HUDEP-2 (cell line): ENCODE results near the gene RAB3B.
"Not testable (repeated sequence)": the region's sequence is repeated elsewhere in the genome, so short reads cannot be mapped to it uniquely, and the experiment has no call there.

ENCODE experiments used
- DNase-seq, 76 experiments: peaks; one replicate each; lab custom pipeline; 2025; ENCODE audit not compliant: unreplicated experiment in 76 of 76; lab: John Stamatoyannopoulos, UW

Gene RAB3B

DNA sequence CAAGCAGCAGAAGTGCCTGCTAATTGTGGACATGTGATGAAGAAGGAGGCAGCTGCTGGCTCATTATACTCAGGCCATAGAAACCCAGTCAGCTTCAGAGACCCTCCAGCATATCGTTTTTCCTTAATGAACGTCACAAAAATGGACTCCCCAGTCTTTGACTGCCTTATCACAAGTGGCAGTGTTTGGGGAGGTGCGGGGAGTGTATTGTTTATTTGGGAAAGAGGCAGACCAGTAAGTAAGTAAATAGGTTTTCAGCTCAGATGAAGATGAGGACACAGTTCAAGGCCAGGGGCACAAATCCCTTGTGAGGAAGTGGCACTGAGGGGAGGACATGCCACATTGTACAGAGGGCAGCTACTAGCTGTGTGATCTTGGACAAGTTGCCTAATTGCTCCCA, 68.5 kb downstream of the RAB3B start:
- no peak for DNase-seq

- DNase-seq, result no peak
These were observed 70.4 kb downstream of the RAB3B start for GRCh38 chr1:51920130-51920529.

GRCh38 chr1:51919684-51920083, 70.8 kb downstream of the RAB3B start:
- DNase-seq, result no peak

DNA sequence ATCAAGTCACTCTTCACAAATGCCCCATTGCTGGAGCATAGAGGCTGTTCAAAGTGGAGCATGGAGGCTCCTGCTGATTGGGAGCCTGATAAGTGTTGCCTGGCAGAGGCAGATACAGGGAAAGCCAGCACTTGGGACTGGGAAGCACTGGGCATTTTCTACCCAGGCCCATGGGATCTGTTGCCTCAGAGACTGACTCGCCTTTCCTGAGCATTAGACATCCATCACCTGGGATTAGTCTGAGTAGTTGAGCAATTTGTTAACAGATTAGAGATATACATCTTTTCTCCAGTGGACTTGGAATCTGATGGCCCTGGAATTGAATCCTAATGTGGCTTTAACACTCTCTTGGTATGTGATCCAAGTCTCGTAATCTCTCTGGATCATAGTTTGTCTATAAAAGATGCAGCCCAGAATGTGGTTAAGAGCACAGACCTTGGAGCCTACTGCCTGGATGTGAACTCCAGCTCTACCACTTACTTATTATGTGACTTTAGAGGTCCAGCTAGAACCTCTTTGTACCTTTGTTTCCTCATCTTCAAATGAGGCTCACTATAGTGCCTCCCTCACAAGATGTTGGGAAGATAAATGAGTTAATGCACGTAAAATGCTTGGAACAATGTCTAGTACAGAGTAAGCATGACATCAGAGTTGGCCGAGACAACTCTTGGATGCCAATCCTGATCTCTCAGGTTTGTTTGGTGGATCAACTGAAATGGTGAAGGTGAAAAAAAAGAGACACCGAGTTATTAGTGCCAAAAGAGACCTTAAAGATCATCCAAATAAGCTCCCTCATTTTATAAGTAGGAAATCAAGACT, 73.7 kb downstream of the RAB3B start:
- DNase-seq, result no peak

DNA sequence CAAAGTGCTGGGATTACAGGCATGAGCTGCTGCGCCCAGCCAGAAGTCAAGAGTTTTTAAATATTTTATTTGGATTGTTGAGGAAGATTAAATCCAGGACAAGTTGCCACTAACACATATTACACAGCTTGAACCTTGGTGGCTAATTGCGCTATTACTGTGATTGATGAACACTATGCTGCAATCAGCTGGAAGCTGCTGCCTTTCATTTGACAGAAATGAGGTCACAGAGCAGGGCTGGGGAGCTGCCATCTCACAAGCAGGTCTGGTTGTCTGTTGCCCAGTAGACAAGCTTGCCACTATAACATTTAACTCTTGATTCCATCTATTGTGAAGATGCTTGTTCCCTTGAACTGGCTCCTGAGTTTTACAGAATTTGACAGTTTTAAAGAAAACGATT, 74.5 kb downstream of the RAB3B start:
- DNase-seq, result no peak

DNA sequence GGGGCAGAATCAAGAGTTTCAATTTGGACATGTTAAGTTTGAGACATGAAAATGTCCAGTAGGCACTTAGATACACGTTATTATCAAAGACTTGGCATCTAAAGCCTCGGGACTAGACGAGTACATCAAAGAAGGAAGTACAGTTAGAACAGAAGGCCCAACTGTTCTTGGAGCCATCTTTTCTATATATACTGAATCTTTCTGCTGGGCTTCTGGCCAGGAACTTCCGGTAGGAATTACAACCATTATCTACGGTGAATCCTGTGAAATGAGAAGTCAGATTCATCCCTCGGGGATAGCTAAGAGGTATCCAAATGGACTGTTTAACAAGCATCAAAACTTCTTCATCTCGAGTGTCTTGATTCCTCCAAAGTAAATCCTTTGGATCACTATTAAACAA, 77.6 kb downstream of the RAB3B start:
- no peak for DNase-seq

DNA sequence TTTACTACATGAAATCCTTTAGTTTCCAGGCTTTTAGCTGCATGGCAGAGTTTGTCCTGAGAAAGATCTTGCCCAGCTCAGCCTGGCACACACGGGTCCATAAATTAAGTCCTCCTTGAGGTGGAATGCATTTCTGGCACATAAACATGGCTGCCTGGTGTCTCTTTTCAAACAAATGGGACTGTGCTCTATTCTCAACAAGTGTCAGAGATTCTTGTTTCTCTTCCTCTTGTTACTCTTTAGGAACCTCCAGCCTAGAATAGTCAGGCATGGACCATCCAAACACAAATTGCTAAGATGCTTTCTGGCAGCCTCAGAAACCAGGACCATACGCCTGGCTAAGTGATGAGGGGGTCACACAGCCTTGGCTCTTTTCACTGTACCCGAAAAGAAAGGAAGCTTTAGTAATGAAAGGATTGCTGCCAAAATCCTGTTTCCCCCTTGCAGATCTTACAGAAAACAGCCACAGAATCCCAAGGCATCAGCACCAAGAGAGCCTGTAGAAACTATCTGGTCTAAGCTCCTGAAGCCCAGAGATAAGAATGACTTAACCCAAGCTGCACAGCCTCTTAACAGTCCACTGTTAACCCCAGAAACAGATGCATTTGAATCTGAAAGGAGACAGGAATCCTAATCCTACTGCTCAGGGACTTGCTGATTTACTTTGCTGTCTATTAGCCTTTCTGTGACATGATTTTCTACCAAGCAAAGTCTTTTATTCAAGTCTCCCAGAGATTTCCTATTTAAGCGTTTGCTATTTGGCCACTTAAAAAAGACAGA, 80.1 kb downstream of the RAB3B start:
- no peak for DNase-seq

DNA sequence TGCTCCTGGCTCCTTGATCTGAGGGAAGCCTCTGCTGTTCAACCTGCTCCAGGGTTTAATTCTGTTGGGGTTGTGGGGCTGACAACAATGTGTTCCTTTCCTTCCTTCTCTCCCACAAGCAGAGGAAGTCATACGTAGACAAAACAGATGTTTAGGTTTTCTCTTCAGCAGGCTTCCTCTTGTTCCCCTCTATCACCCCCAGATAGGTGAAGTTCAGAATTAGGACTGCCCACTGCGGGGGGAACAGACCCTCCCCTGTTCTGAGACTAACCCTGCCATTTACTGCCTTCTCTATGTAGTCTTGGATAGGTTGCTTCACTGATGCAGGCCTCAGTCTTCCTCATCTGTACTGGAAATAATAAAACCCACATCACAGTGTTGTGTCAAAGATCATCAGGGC, 82.0 kb downstream of the RAB3B start:
- no peak for DNase-seq

GRCh38 chr1:51907079-51907702, 83.3 kb downstream of the RAB3B start:
- DNase-seq, result no peak

DNA sequence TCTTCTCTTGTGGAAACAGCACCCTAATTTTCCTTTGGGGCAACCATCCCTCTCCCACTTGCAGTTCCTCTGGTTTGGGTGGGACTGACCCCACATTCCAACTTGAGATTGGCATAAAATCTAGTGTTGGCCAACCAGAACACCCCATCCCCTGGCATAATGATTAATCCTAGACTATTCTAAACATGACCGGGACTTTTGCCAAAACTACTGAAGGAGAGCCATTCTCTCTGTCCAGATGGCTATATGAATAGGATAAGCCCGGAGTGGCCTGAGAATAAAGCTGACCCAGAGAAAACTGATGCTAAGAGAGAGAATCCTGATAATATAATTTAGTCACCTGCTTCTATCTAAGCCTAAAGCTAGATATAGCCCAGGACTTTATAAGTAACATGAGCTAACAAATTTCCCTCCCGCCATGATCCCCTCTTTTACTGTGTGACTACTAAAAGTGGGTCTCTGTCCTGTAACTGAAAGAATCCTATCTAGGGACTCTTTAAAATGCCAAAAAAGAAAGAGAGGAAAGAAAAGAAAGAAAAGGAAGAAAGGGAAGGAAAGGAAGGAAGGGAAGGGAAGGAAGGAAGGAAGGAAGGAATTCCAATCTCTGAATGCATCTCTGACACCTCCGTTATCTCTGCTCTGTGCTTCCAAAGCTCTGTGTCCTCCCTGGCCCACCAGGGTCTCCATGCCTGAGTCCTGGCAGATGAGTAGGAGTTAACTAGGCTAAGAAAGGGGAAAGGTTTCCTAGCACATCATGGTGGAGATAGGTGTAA, 84.0 kb downstream of the RAB3B start:
- no peak for DNase-seq

- DNase-seq, result no peak
These were observed 88.0 kb downstream of the RAB3B start for GRCh38 chr1:51902456-51902855.

- no peak for DNase-seq
These were observed 89.3 kb downstream of the RAB3B start for GRCh38 chr1:51901151-51901550.

DNA sequence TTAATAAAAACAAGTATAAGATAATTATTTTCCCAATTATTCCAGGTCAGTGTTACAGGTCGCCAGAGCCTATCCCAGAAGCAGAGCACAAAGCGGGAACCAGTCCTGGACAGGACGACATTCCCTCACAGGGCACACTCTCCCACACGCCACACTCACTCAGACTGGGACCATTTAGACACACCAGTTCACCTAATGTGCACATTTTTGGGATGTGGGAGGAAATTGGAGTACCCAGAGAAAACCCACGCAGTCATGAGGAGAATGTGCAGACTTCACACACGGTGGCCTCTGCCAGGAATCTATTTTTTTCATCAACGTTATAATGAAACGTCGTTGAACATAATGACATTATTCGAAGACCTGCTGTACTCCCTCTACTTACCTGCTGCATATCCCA, 91.5 kb downstream of the RAB3B start:
- no peak for DNase-seq

DNA sequence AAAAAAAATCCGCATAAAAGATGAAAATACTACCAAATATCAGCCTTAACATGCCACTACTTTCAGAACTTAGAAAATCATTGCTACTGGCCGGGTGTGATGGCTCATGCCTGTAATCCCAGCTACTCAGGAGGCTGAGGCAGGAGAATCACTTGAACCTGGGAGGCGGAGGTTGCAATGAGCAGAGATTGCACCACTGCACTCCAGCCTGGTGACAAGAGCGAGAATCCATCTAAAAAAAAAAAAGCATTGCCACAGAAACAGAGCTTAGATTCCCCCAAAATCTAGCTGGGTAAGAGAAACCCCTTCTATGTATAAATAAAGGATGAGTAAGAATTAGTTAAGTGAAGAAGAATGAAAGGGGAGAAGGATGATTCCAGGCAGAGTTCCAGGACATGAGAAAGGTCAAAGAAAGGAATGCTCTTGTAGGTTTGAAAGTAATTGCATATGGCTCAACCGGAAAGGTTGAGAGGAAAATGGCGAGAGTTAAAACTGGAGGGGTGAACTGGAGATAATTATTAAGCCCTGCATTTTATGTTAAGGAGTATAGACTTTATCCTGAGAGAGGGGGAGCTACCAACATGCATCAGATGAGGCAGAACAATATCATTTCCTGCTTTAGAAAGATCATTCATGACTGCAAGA, 92.3 kb downstream of the RAB3B start:
- no peak for DNase-seq

- no peak for DNase-seq
These were observed 92.8 kb downstream of the RAB3B start for GRCh38 chr1:51897699-51898031.

DNA sequence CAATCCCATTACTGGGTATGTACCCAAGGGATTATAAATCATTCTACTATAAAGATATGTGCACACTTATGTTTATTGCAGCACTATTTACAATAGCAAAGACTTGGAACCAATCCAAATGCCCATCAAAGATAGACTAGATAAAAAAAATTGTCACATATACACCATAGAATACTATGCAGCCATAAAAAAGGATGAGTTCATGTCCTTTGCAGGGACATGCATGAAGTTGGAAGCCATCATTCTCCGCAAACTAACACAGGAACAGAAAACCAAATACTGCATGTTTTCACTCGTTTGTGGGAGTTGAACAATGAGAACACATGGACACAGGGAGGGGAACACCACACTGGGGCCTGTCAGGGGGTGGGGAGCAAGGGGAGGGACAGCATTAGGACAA, 95.8 kb downstream of the RAB3B start:
- not testable (repeated sequence) for DNase-seq

GRCh38 chr1:51878616-51879336, 111.7 kb downstream of the RAB3B start, which contains the start of gene NRDC:
NRDC (minus strand) TSS chr1:51878727; CDS start chr1:51878615, 112 bp downstream.
- peak; percentile 30 to 100 (median 99) for DNase-seq

DNA sequence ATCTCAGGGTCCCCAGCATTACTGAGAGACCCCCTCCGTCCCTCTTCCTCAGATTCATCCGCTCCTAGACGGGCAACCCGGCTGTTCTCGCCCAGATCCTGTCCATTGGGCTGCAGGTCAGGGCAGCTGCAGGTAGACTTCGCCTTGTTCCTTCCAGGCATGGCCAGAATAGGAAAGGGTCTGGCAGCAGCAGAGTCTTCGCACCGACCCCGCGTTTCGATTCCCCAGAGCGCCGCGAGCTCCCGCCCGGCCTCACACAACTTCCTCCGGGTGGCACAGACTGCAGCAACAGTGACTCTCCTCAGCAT, 112.2 kb downstream of the RAB3B start:
- DNase-seq, result peak in 4 of 76 experiments; percentile 60 to 82 (median 68)

DNA sequence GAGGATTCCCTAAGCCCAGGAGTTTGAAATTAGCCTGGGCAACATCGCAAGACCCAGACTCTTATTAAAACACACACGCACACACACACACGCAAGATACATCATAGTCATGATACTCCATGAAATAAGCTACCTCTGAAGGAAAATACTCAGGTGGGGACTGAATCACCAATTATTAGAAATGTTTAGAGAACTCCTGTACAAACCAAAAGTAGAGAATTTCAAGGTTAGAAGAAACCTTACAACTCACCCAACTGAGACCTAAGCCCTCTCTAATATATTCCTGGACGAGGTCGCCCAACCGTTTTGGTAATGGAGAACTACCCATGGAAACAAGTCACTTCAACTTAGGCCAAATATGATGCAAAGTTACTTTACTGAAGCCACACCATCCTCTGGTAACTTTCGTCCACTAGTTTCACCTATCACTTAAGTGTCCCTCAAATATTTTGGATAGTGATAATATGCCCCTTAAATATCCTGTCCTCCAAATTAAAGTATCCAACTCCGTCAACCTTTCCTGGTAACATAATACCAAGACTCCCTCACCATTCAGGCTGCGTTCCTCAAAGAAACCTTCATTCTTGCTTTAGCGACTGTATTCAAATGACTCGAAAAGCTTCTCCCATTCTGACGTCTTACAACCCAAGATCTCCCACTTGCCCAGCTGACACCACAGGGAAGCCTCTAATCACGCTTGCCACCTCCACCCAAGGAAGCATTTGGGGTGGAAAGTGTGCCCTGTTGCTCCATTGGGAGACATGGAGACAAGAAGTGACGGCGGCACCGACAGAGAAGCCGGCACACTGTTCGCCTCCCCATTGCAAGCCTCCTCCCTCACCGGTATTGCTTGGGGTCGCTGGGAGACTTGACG, 112.8 kb downstream of the RAB3B start:
- DNase-seq, result peak in 21 of 76 experiments; percentile 6 to 81 (median 31)
